Upper lobe of right lung (tissue), 1 donor: ENCODE measurements around the gene NME2. TPM values are rescaled to one million over a fixed set of nuclear protein-coding genes. Genes with fewer than 3 reads are reported as not detected.

Source experiments
- ATAC-seq: fragments of 200-7000 bp; cut with Tn5 transposase; one replicate; pipeline ENCODE4 v1.9.1; 2020; ENCODE audit warnings: mild to moderate bottlenecking, moderate library complexity
- DNase-seq: peaks from one replicate; pipeline ENCODE4 v3.0.0-alpha.2; 2020
- H3K27ac ChIP-seq: fragments of 200-600 bp; one replicate; pipeline ENCODE4 v1.8.0; 2022
- H3K27me3 ChIP-seq: fragments of 200-600 bp; one replicate; pipeline ENCODE4 v1.8.0; 2022; ENCODE audit warnings: mild to moderate bottlenecking
- H3K36me3 ChIP-seq: fragments of 200-600 bp; one replicate; pipeline ENCODE4 v1.8.0; 2022
- H3K4me1 ChIP-seq: fragments of 200-600 bp; one replicate; pipeline ENCODE4 v1.8.0; 2022
- H3K4me3 ChIP-seq: fragments of 200-600 bp; one replicate; pipeline ENCODE4 v1.8.0; 2022; ENCODE audit warnings: mild to moderate bottlenecking
- H3K9me3 ChIP-seq: fragments of 200-600 bp; one replicate; pipeline ENCODE4 v1.8.0; 2022
- intact Hi-C: fragments of 100-400 bp; cut with DNase I; formaldehyde crosslinking; loops from one replicate; pipeline ENCODE4 v1.11.0; 2022
- total RNA-seq: library from RNA; stranded (reverse); fragmentation: NEBNext Ultra II Directional; extraction: Animal tissue kit (Norgen Biotek cat#: 25700); gene quantifications from one replicate; pipeline ENCODE4 v1.2.1, GENCODE V29; 2021
- TF ChIP-seq, protein P1 (sequence below): fragments of 200-600 bp; IDR thresholded peaks from one replicate; pipeline ENCODE4 v1.8.0; 2022; ENCODE audit warnings: antibody characterized with exemption
- donor health status: DM: no; HTN: yes; CAD: no; lungs with severe emphysema.

Gene NME2
- total RNA-seq, 1 donor from 2014 or later = 306 TPM

DNA sequence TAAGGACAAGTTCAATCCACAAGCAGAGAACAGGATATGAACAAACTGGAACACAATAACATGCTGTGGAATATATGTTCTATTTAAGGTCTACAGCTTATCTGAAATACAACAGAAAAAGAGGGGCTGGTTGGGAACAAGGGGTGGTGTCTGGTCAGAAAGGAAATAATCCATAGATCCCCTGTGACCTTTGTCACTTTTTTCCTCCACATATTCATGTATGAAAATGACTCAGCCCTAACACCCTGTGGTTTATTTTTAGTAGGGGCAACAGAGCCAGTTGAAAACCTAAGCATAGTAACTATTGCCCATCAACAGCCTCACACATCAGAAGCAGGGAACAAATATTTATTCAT, 33.3 kb upstream of the NME2 start:
- TF ChIP-seq, protein P1, sequence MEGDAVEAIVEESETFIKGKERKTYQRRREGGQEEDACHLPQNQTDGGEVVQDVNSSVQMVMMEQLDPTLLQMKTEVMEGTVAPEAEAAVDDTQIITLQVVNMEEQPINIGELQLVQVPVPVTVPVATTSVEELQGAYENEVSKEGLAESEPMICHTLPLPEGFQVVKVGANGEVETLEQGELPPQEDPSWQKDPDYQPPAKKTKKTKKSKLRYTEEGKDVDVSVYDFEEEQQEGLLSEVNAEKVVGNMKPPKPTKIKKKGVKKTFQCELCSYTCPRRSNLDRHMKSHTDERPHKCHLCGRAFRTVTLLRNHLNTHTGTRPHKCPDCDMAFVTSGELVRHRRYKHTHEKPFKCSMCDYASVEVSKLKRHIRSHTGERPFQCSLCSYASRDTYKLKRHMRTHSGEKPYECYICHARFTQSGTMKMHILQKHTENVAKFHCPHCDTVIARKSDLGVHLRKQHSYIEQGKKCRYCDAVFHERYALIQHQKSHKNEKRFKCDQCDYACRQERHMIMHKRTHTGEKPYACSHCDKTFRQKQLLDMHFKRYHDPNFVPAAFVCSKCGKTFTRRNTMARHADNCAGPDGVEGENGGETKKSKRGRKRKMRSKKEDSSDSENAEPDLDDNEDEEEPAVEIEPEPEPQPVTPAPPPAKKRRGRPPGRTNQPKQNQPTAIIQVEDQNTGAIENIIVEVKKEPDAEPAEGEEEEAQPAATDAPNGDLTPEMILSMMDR = no peak

DNA sequence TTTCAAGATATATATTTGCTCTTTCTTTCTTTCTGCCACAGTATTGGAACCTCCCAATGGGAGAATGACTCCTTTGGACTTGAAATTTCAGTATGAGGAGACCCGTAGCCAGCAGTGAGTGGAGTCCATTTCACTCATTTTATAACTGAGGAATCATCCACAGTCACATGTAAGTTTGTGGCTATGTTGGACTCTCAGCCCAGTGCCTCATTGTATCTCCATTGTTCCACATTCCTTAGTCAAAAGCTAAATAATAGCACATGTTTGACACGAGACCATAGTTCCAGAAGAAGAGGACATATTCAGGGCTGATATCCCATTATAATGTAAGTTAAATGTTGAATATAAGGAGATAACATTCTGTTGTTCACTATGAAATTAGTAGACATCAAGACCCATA, 32.8 kb upstream of the NME2 start:
- DNase-seq (no peak), ATAC-seq (no peak)
- Histone ChIP-seq H3K36me3 (no peaks in the 10 kb centered on the region), H3K27ac (no peak overlapping the region), H3K4me3 (no peak overlapping the region), H3K4me1 (peaks cover 6% of the 10 kb centered on the region), H3K27me3 (no peaks in the 10 kb centered on the region), H3K9me3 (no peaks in the 10 kb centered on the region)
- TF ChIP-seq, protein P1 = no peak
- intact Hi-C loops = no loop called here

More for the DNA sequence above, 33.3 kb upstream of the NME2 start:
- Histone ChIP-seq H3K9me3 (no peaks in the 10 kb centered on the region), H3K4me1 (peaks cover 7% of the 10 kb centered on the region), H3K27ac (no peak overlapping the region), H3K4me3 (no peak overlapping the region), H3K36me3 (no peaks in the 10 kb centered on the region), H3K27me3 (no peaks in the 10 kb centered on the region)
- intact Hi-C loops = no loop called here
- ATAC-seq = no peak
- no peak for DNase-seq

DNA sequence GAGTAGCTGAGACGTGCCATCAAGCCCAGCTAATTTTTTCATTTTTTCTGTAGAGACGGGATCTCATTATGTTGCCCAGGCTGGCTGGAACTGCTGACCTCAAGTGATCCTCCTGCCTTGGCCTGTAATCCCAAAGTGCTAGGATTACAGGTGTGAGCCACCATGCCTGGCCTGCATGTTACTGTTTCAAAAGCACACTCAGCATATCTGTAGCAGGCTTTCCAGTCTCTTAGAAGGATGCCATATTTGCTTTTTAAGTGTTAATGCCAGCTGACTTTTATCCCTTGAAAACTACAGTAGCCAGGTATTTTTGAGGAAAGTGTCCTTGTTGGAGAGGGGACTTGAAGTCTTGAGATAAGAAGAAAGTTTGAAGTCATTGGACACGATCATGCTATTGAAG, 30.3 kb upstream of the NME2 start:
- Histone ChIP-seq H3K36me3 (no peaks in the 10 kb centered on the region), H3K4me1 (peaks cover 6% of the 10 kb centered on the region), H3K27ac (no peak overlapping the region), H3K27me3 (no peaks in the 10 kb centered on the region), H3K4me3 (no peak overlapping the region), H3K9me3 (no peaks in the 10 kb centered on the region)
- TF ChIP-seq, protein P1 = no peak
- intact Hi-C loops = no loop called here
- DNase-seq = no peak
- no peak for ATAC-seq

DNA sequence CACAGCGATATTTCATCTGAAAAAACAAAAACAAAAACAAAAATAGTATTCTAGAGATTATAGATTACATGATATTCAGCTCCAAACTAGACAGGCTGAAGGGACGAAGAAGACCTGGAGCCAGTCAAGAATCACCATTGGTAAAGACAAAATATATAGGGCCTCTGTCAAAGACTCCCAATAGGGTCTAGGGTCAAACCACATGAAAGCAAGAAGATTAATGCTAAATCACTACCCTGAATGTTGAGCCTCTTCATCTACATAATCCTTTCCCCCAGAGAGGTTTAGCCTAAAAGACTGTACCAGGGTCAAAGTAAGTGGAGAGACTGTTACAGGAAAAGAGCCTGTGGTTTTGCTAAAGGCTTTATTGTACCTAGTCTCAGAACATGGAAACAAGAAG, 23.6 kb upstream of the NME2 start:
- no peaks in the 10 kb centered on the region for H3K36me3 ChIP-seq
- TF ChIP-seq, protein P1 = no peak
- DNase-seq (no peak), ATAC-seq (no peak)
- intact Hi-C loops = no loop called here
- H3K27me3 ChIP-seq = no peaks in the 10 kb centered on the region
- no peaks in the 10 kb centered on the region for H3K9me3 ChIP-seq
- no peak overlapping the region for H3K27ac ChIP-seq
- H3K4me1 ChIP-seq = no peaks in the 10 kb centered on the region
- no peak overlapping the region for H3K4me3 ChIP-seq

DNA sequence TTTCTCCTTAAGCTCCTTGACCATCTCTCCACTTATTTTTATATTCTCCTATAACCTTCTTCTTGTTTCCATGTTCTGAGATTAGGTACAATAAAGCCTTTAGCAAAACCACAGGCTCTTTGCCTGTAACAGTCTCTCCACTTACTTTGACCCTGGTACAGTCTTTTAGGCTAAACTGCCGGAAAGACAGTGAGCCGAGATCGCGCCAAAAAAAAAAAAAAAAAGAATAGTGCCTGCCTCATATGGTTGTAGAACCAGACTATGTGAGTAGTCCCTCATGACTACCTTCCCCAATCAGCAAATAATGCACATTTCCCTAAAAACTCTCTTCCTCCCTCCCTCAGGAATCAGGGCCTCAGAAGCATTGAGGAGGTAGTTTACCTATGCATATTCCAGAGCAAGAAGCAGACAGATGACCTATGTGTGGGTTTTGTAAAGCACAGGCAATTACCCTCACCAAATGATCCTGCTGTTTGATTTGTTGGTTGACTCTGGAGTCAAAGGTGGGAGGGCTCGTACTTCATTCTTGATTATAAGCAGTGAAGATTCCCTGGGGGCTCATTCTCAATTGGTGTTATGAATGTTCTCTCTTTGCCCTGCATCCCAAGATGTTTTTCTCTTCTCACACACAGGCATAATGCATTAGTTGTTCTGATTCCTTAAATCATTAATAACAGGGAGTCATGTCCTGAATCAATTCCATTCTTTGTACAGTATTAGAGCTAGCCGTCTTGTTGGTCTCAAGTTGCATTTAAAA, 21.8 kb upstream of the NME2 start:
- intact Hi-C loops = loop anchor here (5.0 kb wide), 1 partner anchor 137 kb away; no protein-coding TSS in a partner anchor
- no peak for ATAC-seq

More for the DNA sequence above, 21.8 kb upstream of the NME2 start:
- no peak for DNase-seq
- no peaks in the 10 kb centered on the region for H3K4me1 ChIP-seq
- H3K9me3 ChIP-seq = no peaks in the 10 kb centered on the region
- H3K4me3 ChIP-seq = no peak overlapping the region
- TF ChIP-seq, protein P1 = no peak
- H3K27me3 ChIP-seq = no peaks in the 10 kb centered on the region
- no peak overlapping the region for H3K27ac ChIP-seq
- H3K36me3 ChIP-seq = no peaks in the 10 kb centered on the region
